GM12864 (cell line): ENCODE data around the gene DOP1B.
"Not testable (repeated sequence)": the region's sequence is repeated elsewhere in the genome, so short reads cannot be mapped to it uniquely, and the experiment has no call there.

Source experiments
- DNase-seq: peaks from one replicate; pipeline ENCODE4 v3.0.0-alpha.2; 2011; ENCODE audit warnings: low read depth
- H3K4me3 ChIP-seq: 2 replicates; pipeline ENCODE4 v1.5.1; 2011; ENCODE audit warnings: mild to moderate bottlenecking, low read depth, low read length, control low read depth
- CTCF ChIP-seq: IDR thresholded peaks from 2 replicates; pipeline ENCODE4 v1.5.1; 2011; ENCODE audit warnings: low read depth, mild to moderate bottlenecking, moderate library complexity, low read length, control low read depth, inconsistent platforms; ENCODE audit errors: missing control alignments

The DOP1B gene

GRCh38 chr21:36141513-36141925, 15.1 kb upstream of the DOP1B start:
- H3K4me3 ChIP-seq = no peak overlapping the region
- DNase-seq = peak; percentile 83
- peak; percentile 91 for TF ChIP-seq CTCF

- H3K4me3 ChIP-seq, DNase-seq: not testable (repeated sequence)
Measured at GRCh38 chr21:36144233-36144632, 12.4 kb upstream of the DOP1B start.

GRCh38 chr21:36145259-36145658, 11.4 kb upstream of the DOP1B start:
- no peak for DNase-seq
- no peak overlapping the region for H3K4me3 ChIP-seq
- TF ChIP-seq CTCF = no peak

GRCh38 chr21:36147911-36148310, 8.7 kb upstream of the DOP1B start:
- no peak for TF ChIP-seq CTCF
- no peak for DNase-seq

GRCh38 chr21:36148886-36149285, 7.7 kb upstream of the DOP1B start:
- DNase-seq = no peak
- no peak overlapping the region for H3K4me3 ChIP-seq
- TF ChIP-seq CTCF = no peak

More at GRCh38 chr21:36147911-36148310, 8.7 kb upstream of the DOP1B start:
- no peak overlapping the region for H3K4me3 ChIP-seq

- DNase-seq = peak; percentile 48
- no peak overlapping the region for H3K4me3 ChIP-seq
- no peak for TF ChIP-seq CTCF
Measured at GRCh38 chr21:36149788-36150711, 6.6 kb upstream of the DOP1B start.

- TF ChIP-seq CTCF = no peak
Measured at GRCh38 chr21:36155603-36156338, 853 bp upstream of the DOP1B start.

More at GRCh38 chr21:36155603-36156338, 853 bp upstream of the DOP1B start:
- DNase-seq = no peak
- H3K4me3 ChIP-seq = peak overlapping the region; percentile 45
